HG03354 (cell line): ENCODE results near the gene ACTL7B.
"Not testable (repeated sequence)": the region's sequence is repeated elsewhere in the genome, so short reads cannot be mapped to it uniquely, and the experiment has no call there.

Experiments
- ATAC-seq: cut with Tn5 transposase; IDR thresholded peaks from one replicate; pipeline ENCODE4 v1.9.1; 2021; ENCODE audit warnings: mild to moderate bottlenecking; ENCODE audit not compliant: unreplicated experiment, poor library complexity, severe bottlenecking

The ACTL7B gene, protein sequence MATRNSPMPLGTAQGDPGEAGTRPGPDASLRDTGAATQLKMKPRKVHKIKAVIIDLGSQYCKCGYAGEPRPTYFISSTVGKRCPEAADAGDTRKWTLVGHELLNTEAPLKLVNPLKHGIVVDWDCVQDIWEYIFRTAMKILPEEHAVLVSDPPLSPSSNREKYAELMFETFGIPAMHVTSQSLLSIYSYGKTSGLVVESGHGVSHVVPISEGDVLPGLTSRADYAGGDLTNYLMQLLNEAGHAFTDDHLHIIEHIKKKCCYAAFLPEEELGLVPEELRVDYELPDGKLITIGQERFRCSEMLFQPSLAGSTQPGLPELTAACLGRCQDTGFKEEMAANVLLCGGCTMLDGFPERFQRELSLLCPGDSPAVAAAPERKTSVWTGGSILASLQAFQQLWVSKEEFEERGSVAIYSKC

DNA sequence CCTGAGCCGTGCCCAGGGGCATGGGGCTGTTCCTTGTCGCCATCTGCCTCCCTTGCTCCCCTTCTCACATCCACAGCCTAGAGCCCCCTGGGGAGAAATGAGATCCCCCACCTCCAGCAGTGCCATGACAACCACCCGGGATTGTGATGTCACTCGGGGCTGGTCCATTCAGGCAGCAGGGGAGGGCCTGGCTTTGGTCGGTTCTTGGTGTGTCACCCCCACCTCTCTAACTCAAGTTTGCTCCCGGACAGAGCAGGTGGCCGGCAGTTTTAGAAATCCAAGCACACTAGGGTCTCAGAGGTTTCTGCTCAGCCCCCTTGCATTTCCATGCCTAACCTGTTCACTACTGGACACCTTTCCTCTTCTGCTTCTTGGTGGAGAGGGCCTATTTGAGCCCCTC, at the start of gene ACTL7B:
ACTL7B (minus strand) TSS at position 99 of the 400 bp plus-strand sequence; CDS start at position 43, 56 bp downstream.
- ATAC-seq, result no peak

DNA sequence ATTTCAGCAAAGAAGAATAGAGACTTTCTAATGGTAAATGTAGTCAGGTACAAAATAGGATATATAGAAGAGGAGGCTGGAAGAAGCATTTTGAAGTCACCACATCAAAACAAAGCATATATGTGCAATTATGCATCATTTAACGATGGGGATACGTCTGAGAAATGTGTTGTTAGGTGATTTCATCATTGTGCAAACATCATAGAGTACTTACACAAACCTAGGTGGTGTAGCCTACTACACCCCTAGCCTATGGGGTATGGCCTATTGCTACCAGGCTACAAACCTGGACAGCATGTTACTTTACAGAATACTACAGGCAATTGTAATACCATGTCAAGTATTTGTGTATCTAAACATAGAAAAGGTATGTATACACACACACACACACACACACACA, 49.7 kb upstream of the ACTL7B start:
- no peak for ATAC-seq

DNA sequence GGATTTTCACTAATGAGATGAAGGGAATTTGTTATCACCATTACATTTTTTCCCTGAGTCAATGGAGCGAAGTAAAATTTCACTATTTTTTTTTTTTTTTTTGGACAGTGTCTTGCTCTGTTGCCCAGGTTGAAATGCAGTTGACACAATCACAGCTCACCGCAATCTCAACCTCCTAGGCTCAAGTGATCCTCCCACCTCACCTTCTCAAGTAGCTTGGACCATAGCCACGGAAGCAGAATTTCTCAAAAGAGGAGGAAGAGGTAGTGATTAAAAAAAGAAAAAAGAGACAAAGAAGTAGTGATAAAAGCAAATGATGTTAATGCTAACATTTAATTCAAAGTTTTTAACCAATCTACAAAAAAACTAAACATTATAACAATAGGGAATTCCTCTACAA, 48.4 kb upstream of the ACTL7B start:
- no peak for ATAC-seq

DNA sequence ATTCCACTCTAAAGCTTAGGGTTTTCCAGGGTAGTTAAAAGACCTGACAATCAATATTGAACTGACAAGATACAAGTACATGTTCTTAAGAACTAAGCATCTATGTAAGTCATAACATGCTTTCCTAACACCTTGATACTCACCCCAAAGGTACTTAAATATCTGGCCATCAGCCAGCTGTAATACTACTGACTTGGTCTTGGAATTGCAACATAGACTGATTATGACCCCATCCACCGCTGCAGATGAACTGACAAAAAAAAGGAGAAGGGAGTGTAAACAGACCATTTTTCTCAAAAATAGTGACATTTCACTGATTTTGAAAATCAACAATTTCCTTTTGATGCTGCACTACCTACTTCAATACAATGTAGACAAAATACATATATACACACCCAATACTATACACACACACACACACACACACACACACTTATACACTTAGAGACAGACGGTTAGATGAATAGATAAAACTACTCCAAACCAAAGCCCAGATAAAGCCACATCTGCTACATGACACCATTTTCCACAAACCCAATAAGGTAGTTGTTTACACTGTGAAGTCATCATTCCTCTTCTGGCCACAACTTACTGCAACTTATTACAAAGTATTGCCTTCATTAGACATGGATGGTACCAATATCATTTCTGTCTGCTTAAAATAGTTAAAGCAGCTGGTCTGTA, 47.8 kb upstream of the ACTL7B start:
- no peak for ATAC-seq

DNA sequence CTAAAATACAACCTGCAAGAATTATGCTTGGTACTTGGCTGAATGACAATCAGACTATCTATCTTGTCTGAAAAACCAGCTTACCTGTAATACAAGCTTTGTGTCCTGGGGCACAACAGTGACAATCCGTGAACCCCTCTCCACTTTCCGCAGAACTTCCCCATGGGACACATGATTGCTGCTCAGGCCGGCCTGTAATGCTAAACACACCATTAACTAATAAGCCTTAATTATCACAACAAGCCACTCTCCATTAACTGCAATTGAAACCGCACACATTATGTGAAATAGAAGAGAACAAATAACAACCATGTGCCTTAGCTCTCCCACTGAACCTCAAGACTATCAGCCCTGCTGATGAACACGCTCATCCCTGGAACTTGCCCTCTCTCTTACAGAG, 44.4 kb upstream of the ACTL7B start:
- no peak for ATAC-seq

DNA sequence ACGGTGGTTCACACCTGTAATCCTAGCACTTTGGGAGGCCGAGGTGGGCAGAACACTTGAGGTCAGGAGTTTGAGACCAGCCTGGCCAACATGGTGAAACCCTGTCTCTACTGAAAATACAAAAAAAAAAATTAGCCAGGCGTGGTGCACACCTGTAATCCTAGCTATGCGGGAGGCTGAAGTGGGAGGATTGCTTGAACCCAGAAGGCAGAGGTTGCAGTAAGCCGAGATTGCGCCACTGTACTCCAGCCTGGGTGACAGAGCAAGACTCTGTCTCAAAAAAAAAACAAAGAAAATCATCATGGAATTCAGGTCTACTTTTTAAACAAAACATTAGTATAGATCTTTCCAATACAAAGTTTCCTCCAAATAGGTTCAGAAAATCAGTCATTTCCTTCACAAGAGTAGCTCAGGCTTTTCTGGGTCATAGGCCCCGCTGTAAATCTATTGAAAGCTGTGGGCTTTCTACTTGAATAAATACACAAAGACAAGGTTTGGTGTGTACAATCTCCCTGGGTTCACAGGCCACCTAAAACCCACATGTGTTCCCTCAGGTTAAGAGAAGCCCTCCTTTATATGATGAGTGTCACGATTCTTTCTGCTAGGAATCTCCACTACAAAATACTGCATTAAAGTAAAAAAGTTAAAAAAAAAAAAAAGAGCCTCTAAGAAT, 43.4 kb upstream of the ACTL7B start:
- ATAC-seq, result not testable (repeated sequence)

DNA sequence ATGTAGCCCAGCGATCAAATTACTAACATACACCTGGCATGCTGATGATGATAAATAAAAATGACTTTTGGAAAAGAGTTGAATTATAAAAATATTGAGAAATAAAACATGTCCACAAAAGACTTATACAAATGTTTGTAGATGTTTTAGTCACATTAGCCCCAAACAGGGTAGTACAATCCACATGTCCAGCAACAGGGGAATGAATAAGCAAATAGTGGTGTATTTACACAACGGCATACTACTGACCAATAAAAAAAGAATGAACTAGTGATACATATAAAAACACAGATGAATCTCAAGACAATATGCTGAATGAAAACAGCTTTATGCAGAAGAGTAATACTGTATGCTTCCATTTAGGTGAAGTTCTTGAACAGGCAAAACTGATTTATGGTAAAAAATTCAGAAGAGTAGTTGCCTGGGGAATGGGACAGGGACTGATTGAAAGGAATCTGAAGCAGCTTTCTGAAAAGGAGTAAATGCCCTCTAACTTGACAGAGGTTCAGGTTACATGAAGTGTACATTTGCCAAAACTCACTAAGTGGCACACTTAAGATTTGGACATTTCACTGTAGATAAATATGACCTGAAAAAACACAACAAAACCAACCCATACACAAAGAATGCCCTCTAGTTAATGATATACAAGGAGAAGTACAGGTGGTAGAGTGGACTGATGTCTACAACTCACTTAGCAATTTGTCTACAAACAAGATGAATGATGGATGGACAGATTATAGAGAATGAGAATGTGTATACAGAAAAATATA, 41.7 kb upstream of the ACTL7B start:
- ATAC-seq, result no peak

DNA sequence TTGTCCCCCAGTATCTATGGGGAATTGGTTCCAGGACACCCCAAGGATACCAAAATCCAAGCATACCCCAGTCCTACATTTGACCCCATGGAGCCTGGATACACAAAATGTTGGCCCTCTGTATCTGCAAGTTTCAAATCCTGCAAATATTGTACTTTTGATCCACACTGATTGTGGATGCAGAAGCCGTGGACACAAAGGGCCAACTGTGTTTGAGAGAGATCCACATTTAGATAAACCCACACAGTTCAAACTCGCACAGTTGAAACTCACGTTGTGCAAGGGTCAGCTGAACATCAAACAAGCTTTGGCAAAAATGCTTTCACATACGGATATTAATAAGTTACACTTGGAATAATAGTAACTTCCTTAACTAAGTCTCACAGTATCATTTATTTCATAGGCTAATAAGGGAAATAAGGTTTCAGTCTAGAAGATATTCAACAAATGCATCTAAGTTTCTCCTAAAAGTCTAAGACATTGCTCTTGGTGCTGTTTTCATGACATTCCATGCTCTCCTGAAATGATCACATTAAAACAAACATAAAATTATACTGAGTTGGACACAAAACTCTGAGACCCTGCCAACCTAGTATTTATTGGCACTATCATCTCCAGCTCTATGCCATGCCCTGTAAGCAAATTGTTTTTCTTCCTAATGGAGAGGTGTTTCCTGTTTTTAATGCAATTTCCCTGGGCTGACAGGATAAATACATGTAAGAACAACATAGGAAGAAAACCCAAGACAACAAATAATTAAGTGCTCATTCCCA, 38.6 kb upstream of the ACTL7B start:
- no peak for ATAC-seq

DNA sequence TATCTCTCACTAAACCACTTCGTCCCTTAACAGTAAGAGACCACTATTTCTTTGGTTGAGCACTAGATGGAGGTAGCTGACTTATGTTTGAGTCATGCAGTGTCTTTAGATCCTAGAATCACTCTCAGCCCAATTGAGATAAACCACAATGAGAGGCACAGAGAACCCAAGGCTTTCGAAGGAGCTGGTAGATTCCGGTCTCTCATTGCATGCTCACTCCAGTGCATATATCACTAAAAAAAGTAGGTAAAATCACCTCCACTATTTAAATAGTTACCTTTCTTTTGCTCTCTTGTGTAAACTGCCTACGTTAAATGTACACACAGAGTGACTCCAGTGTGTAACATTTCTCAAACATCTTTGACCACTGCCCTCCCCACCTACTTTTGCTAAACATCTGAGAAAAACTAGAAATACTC, 33.9 kb upstream of the ACTL7B start:
- ATAC-seq, result no peak

DNA sequence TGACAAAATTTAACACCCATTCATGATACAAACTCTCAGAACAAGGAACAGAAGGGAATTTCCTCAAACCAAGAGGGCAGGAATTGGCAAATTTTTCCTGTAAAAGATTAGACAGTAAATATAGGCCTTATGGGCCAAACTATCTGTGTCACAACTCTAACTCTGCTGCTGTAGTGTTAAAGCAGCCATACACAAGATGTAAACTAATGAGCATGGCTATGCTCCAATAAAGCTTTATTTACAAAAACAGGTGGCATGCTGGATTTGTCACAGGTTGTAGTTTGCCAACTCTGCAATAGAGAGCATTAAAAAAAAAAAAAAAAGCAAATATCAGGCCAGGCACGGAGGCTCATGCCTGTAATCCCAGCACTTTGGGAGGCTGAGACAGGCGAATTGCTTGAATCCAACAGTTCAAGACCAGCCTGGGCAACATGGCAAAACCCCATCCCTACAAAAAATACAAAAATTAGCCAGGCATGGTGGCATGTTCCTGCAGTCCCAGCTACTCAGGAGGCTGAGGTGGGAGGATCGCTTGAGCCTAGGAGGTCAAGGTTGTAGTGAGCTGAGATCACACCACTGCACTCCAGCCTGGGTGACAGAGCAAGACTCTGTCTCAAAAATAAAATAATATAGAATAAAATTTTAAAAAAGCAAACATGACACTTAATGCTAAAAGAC, 30.9 kb upstream of the ACTL7B start:
- ATAC-seq, result not testable (repeated sequence)

DNA sequence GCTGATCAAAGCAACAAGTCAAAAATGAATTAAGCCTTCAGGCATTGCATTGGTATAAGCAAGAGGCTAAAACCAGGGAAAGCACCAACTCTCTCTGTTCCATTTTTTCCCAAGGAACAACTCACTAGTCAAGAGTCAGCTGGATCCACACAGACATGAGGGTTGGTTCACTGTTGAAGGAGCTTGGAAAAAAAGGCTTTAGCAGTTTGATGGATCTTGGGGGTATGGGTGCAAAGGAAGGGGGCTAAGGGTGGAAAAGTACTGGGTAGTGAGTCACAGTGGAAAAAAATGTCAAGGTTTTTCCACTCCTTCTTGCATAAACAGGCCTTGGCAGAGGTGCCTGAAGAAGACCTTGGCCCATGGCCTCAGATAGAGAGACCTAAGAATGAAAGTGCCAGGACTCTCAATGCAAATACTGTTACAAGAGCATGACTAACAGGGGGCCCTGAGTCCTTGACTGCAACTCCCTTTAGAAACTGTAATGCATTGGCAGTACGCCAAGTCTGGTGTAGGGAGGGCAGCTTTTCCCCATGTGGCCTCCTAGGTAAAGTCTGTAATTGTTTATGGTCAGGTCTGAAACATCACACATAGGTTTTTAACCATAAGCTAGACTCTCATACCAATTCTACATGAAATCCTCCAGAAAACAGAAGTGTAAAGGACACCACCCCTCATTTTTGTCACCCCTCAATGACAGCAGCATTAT, 30.0 kb upstream of the ACTL7B start:
- ATAC-seq, result peak; percentile 98

DNA sequence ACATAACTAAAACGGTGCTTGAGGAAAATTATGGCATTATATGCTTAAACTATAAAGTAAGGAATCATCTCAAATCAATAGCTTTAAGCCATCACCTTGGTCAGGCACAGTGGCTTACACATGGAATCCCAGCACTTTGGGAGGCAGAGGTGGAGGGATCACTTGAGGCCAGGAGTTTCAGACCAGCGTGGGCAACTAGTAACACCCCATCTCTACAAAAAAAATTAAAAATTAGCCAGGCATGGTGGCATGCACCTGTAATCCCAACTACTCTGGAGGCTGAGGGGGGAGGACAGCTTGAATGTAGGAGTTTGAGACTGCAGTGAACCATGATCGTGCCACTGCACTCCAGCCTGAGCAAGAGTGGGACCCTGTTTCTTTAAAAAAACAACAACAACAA, 28.9 kb upstream of the ACTL7B start:
- no peak for ATAC-seq

DNA sequence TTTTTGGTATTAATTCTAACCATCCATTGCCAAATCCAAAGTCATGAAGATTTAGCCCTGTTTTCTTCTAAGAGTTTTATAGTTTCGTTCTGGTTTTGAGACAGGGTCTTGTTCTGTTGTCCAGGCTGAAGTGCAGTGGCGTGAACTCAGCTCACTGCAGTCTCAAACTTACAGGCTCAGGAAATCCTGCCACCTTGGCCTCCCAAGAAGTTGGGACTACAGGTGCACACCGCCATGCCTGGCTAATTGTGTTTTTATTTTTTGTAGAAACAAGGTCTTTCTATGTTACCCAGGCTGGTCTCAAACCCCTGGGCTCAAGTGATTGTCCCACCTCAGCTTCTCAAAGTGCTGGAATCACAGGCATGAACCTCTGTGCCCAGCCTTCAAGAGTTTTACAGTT, 27.3 kb upstream of the ACTL7B start:
- ATAC-seq, result no peak

DNA sequence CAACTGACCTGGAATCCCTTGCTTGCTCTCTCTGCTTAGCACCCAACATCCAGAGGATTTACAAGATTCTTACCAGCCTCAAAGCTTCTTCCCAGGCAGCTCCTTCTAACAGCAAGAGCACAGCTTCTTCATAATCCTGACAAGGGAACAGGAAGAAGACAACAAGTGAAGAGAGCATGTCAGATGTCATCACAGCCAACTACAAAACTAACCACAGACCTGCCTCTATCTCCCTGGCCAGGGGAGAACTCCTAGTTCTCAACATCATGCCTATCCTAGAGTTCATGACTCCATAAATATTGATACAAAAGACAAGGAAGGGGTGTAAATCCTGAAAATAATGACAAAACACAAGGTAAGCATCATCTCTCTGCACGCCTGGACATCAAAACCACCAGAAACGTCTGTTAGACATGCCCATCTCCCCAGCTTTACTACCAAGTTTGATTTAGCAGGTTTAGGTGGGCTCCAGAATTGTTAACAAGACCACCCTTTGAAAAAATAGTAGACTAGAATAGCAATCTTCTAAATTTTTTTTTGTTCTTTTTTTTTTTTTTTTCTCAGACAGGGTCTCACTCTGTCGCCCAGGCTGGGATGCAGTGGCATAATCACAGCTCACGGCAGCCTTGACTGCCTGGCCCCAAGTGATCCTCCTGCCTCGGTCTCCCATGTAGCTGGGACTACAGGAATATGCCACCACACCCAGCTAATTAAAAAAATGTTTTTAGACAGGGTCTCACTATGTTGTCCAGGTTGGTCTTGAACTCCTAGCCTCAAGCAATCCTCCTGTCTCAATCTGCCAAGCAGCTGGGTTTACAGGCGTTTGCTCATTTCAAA, 26.5 kb upstream of the ACTL7B start:
- no peak for ATAC-seq

DNA sequence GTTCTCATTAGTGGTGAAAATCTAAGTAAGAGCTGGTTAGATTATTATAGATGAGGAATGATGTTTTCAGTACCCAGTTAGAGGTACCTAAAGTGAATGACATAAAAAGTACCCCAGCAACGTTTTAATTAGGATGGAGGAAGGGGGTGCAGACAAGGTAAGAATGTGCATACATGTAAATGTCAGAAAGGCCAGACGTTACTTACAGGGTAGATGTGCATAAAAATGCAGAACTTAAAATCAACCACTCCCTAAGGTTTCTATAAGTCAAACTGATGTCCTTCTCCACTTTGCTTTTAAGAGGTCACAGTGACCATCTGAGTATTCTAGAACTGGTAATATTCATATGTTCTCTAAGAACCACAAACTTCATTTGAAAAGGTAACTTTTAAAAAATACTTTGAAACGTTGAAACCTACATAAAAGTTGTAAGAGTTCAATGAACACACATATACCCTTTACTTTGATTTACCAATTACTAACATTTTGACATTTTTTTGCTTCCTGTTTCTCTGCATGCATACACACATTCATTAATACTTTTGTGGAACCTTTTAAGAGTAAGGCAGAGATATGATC, 25.0 kb upstream of the ACTL7B start:
- ATAC-seq, result no peak

DNA sequence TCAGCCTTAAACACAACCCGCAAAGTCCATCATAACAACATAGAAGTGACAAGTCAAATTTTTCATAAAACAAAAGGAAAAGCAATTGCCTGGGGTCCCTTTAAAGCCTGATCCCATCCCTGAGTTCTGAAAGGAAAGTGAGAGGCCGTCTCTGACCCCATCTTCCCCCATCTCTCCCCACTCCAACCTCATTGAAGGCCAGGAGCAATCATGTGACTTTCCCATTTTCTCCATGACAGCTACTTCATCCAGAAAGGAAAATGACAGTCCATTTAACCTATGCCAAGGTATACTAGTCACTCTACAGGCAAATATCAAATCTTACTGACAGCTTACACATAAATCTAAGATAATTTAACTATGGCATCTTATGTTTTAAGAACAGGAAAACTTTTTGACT, 21.7 kb upstream of the ACTL7B start:
- no peak for ATAC-seq

DNA sequence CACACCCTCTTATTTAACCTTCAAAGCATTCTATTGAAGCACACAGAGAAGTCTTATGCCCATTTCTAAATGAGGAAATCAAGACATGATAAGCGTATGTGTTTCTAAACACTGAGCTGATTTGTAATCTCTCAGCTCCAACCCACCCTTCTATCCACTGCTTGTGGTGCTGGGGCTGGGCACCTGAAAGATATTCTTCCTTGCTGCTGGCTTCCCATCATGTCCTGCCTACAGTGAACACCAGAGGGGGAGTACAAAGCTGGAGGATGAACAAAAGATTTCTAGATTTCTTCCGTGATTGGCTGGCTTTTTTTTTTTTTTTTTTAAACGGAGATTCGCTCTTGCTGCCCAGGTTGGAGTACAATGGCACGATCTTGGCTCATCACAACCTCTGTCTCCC, 20.6 kb upstream of the ACTL7B start:
- no peak for ATAC-seq
